T-helper 2 cell treated with Interferon-gamma antibody and Interleukin-4, amounts not matched to agents 5 μg/mL and 100 μg/mL, for 36 hours (primary cell): ENCODE measurements around the gene C1QA.

ENCODE experiments used
- DNase-seq: peaks from one replicate; pipeline ENCODE4 v3.0.0; 2021; ENCODE audit warnings: low spot score
- H3K27ac Mint-ChIP-seq: one replicate; pipeline ENCODE4 v1.8.0; 2021; ENCODE audit warnings: mild to moderate bottlenecking, mixed read lengths
- H3K27me3 Mint-ChIP-seq: one replicate; pipeline ENCODE4 v1.8.0; 2021; ENCODE audit warnings: low read depth, mixed read lengths
- H3K36me3 Mint-ChIP-seq: one replicate; pipeline ENCODE4 v1.8.0; 2021; ENCODE audit warnings: low read depth, mixed read lengths
- H3K4me1 Mint-ChIP-seq: one replicate; pipeline ENCODE4 v1.8.0; 2021; ENCODE audit warnings: low read depth, mixed read lengths
- H3K4me3 Mint-ChIP-seq: one replicate; pipeline ENCODE4 v1.8.0; 2022; ENCODE audit warnings: mild to moderate bottlenecking, moderate library complexity, mixed read lengths
- H3K9me3 Mint-ChIP-seq: one replicate; pipeline ENCODE4 v1.8.0; 2021; ENCODE audit warnings: mixed read lengths

The C1QA gene

DNA sequence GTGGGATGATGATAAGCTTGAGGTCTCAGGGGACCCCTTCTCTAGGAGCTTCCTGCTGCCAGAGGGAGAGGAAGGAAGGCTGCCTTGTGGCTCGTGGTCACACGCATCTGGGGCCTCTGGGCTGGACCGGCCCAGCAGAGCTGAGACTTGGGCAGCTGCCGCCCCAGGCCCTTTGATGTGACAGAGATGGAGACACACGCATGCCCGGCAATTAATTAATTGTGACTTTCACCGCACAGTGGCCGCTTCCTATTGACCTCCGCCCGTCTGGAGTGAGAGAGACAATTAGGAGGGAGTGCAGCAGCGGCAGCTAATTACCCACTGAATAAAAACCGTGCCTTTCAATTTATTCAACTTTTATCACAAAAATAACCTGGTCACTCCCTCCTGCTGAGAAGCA, 16.6 kb upstream of the C1QA start:
- no peak for DNase-seq
- H3K27ac Mint-ChIP-seq: no peak overlapping the region
- no peaks in the 10 kb centered on the region for H3K27me3 Mint-ChIP-seq
- no peaks in the 10 kb centered on the region for H3K36me3 Mint-ChIP-seq
- H3K4me1 Mint-ChIP-seq: no peaks in the 10 kb centered on the region
- no peaks in the 10 kb centered on the region for H3K9me3 Mint-ChIP-seq
- no peak overlapping the region for H3K4me3 Mint-ChIP-seq

DNA sequence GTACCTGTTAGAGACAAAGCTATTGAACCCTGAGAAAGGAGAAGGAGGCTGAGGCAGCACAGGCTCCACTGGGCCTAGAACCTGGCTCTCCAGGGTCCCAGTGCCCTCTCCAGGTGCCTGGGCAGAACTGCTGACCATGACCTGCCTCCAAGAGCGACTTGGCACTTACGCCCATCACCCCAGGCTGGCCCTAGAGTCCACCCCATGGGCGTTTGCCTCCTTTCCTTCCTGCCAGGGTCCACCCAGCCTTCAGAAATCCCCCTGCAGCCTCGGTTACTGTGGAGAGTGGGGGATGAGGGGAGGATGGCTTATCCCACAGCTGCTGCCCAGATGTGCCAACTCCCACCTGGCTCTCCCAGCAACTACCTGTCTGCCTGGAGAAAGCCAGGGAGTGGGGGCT, 14.7 kb upstream of the C1QA start:
- H3K9me3 Mint-ChIP-seq: no peaks in the 10 kb centered on the region
- H3K27me3 Mint-ChIP-seq: no peaks in the 10 kb centered on the region
- H3K36me3 Mint-ChIP-seq: no peaks in the 10 kb centered on the region
- DNase-seq: no peak
- no peak overlapping the region for H3K27ac Mint-ChIP-seq
- H3K4me3 Mint-ChIP-seq: no peak overlapping the region
- no peaks in the 10 kb centered on the region for H3K4me1 Mint-ChIP-seq

DNA sequence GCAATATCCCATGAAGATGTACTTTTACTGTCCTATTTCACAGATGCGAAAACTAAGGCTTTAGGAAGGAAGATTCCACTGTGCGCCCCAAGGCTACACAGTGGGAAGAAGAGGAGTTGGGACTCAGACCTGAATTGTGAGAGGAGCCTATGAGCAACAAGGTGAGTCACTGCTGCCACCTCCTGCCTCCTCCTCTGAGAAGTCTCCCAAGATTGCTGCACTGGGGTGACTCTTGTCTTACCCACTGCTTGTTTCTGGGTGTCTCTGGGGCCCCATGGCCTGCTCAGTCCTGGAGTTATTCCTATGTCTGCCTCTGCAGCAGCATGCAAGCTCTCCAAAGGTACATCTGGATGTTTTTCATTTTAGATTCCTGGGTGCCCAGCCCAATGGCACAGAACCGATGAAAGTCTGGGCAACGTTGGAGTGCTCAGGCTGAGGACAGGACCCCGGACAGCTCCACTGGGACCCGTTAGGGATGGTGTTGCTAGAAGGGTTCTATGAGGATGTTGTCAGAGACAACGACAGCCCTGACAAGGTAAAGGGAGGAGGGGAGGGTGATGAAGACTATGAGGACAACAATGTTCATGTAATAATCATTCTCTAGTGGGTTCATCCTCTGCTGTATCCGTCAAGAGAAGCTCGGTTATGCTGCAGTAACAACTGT, 11.0 kb upstream of the C1QA start:
- DNase-seq: no peak
- Mint-ChIP-seq H3K27me3 (peaks cover 16% of the 10 kb centered on the region), H3K4me3 (no peak overlapping the region), H3K4me1 (no peaks in the 10 kb centered on the region), H3K36me3 (no peaks in the 10 kb centered on the region), H3K9me3 (no peaks in the 10 kb centered on the region), H3K27ac (no peak overlapping the region)

DNA sequence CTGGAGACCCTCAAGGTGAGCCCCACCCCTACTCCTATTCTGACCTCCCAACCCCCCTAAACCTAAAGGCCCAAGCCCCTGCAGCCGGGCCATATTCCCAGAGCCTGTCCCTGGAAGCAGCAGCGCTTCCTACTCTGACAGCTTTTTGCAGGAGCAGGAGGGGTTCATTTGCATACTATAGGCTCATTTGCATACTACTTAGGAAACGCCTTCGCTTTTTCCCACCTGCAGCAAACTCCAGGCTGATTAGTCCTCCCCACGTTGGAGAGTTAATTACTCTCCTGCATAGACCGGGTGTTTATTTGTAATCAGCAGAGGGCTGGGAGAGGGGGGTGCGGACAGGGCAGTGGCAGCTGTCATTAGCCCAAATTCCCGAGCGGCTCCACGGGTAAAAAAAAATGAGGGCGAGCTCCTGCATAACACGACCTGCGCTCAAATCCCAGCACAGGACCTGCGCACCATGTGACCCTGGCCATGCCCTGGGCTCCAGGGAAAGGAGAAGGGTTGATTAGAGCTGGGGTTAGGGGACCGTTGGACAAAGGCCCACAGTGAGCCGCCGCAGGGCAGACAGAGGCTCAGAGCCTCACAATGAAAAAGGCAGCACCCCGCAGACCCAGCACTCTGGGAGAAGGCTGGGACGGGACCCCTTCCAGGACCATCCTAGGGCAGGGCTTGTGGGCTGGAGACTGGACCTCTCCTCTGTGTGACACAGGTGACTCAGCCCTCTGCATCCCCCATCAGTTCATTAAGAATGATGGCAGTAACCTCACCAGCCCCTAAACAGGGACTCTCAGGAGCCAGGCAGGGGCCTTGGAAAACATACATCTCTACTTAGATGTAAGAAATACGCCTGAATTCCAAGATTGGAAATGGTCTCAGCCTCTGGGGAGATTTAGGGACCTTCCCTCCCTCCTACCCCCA, 9.9 kb upstream of the C1QA start:
- H3K4me3 Mint-ChIP-seq: no peak overlapping the region
- H3K27ac Mint-ChIP-seq: no peak overlapping the region
- H3K9me3 Mint-ChIP-seq: no peaks in the 10 kb centered on the region
- no peaks in the 10 kb centered on the region for H3K36me3 Mint-ChIP-seq
- no peaks in the 10 kb centered on the region for H3K4me1 Mint-ChIP-seq
- peaks cover 16% of the 10 kb centered on the region for H3K27me3 Mint-ChIP-seq
- no peak for DNase-seq

DNA sequence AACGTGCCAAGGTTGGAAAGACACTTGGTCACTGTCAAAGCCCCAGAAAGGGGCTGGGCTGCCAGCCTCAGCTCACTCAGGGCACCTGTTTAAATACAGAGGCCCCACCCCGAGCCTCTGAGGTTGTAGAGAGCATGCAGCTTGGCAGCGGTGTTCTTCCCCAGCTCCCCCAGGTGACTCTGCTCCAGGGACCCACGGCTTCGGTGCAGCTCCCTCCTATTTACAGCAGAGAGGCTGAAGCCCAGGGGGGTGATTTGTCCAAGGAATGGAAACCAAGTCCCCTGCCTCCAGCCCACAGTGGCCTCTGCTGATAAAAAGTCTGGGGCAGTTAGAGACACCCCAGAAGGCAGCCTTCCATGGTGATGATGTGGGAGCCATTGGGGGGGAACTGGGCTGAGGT, 9.1 kb upstream of the C1QA start:
- Mint-ChIP-seq H3K27me3 (peaks cover 16% of the 10 kb centered on the region), H3K9me3 (no peaks in the 10 kb centered on the region), H3K4me1 (no peaks in the 10 kb centered on the region), H3K4me3 (no peak overlapping the region), H3K27ac (no peak overlapping the region), H3K36me3 (no peaks in the 10 kb centered on the region)
- no peak for DNase-seq

DNA sequence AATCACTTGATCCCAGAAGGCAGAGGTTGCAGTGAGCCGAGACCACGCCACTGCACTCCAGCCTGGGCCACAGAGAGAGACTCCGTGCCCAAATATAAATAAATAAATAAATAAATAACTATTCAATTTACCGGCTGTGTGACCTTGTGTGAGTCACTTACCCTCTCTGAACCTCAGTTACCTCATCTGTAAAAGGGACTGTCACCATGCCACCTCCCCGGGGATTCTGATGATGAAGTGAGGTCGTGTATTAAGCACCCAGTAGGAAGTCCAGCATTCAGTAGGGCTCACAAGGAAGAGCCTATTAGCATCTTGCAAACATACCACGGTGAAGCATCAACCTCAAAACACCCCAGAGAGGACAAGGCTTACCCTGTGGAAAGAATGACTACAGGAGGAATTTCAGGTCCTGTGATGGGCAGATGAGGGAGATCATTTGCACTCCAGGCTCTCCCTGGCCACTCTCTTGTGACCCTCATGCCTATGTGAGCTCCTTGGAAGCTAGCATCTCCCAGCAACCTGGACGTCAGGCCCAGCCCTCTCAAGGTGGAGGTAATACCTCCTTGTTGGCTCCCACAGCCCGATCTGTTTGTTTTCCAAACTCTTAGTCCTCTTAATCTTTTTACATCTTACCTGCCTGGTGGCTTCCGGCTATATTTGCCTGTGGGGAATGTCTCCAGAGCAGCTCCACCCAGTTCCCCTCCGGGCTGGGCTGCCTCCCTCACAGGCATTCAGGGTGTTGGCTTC, 7.6 kb upstream of the C1QA start:
- H3K9me3 Mint-ChIP-seq: no peaks in the 10 kb centered on the region
- no peaks in the 10 kb centered on the region for H3K4me1 Mint-ChIP-seq
- H3K27ac Mint-ChIP-seq: no peak overlapping the region
- H3K36me3 Mint-ChIP-seq: no peaks in the 10 kb centered on the region
- no peak for DNase-seq
- peaks cover 17% of the 10 kb centered on the region for H3K27me3 Mint-ChIP-seq
- H3K4me3 Mint-ChIP-seq: no peak overlapping the region

DNA sequence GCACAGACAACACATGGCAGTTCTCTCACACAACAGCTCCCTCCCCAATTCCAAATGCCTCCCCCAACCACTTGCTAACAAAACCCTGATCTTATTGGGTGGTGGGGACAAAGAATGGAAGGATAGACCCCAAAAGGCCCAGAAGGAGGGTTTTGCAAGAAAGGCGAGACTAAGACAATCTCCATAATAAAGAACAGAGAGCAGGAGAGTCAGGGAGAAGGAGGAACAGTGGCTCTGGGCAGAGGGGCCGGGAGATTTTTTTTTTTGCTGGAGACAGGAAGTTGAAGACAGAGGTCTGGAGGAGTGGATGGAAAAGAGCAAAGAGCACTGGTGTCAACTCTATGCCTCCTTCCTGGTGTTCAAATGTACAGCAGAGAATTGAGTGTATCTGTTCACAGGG, 6.5 kb upstream of the C1QA start:
- H3K27me3 Mint-ChIP-seq: peaks cover 18% of the 10 kb centered on the region

DNA sequence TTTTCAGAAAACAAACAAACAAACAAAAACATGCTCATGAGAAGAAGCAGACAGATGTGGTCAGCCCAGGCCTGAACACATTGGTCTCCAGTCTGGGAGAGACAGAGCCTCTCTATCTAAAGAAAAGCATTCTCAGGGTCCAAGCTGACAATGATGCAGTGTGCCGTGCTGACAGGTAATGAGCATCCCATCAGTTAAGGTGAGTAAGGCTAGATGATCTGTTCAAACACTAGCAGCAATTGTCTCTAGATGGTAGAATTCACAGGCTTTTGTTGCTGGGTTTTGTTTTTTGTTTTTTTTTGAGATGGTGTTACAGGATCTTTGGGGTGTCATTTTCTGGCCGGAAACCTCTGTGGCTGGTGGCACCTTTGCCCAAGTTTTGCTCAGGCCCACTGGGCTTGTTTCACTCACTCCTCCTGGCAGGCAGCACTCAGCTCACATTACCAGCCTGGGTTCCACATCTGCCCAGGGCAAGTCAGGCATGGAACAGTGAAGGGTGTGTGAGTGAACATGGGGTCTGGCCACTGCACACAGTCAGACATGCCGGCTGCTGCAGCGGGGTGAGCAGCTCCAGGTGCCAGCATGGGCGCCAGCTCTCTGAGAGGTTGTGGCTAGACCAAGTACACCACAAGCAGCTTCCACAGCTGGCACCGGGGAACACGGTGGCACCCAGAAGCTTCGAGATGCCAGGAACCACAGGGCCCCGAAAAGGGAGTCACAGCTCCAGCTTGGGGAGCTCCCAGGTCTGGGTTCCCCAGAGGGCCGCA, 2.5 kb upstream of the C1QA start:
- Mint-ChIP-seq H3K4me3 (no peak overlapping the region), H3K27me3 (peaks cover 14% of the 10 kb centered on the region), H3K36me3 (no peaks in the 10 kb centered on the region), H3K4me1 (no peaks in the 10 kb centered on the region), H3K27ac (no peak overlapping the region), H3K9me3 (no peaks in the 10 kb centered on the region)
- DNase-seq: no peak

More for the DNA sequence above, 6.5 kb upstream of the C1QA start:
- Mint-ChIP-seq H3K27ac (no peak overlapping the region), H3K4me3 (no peak overlapping the region), H3K9me3 (no peaks in the 10 kb centered on the region), H3K36me3 (no peaks in the 10 kb centered on the region), H3K4me1 (no peaks in the 10 kb centered on the region)
- no peak for DNase-seq

DNA sequence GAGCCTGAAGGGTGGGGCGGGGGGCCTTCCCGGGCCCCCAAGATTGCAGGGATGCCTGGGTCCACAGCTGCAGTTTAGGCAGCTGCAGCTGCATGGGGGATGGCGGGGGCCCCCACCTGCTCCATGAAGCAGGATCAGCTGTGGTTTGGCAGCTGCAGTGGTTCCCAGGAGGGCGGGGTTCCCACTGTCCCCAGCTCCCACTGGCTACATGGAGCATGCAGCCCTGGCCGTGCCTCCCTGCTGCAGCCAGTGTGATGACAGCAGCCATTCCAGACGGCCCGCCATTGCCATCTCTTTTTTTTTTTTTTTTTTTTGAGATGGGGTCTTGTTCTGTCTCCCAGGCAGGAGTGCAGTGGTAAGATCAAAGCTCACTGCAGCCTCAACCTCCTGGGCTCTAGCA, 992 bp upstream of the C1QA start:
- Mint-ChIP-seq H3K9me3 (no peaks in the 10 kb centered on the region), H3K27me3 (peaks cover 1% of the 10 kb centered on the region), H3K27ac (no peak overlapping the region), H3K36me3 (no peaks in the 10 kb centered on the region), H3K4me3 (no peak overlapping the region), H3K4me1 (no peaks in the 10 kb centered on the region)
- DNase-seq: no peak

DNA sequence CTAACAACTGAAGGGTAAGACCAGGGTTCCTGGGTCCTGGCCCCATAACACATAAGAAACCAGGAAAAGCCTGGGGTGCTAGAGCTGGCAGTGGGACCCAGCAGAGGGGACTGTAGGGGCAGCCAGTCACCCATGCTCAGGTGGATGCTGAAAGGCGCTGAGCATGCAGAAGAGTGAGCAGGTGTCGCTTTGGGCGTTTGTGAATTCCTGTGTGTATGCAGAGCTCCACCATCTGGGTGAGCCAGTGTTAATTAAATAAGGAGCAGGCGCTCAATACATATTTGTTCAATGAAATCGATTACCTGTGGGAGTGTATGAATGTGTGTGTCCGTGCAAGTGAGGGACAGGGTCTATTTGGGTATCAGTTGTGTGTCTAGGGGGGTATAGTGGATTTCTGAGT, 499 bp downstream of the C1QA start:
- H3K27me3 Mint-ChIP-seq: peaks cover 1% of the 10 kb centered on the region
- H3K4me1 Mint-ChIP-seq: no peaks in the 10 kb centered on the region
- no peak for DNase-seq
- H3K4me3 Mint-ChIP-seq: no peak overlapping the region
- H3K9me3 Mint-ChIP-seq: no peaks in the 10 kb centered on the region
- no peaks in the 10 kb centered on the region for H3K36me3 Mint-ChIP-seq
- no peak overlapping the region for H3K27ac Mint-ChIP-seq

DNA sequence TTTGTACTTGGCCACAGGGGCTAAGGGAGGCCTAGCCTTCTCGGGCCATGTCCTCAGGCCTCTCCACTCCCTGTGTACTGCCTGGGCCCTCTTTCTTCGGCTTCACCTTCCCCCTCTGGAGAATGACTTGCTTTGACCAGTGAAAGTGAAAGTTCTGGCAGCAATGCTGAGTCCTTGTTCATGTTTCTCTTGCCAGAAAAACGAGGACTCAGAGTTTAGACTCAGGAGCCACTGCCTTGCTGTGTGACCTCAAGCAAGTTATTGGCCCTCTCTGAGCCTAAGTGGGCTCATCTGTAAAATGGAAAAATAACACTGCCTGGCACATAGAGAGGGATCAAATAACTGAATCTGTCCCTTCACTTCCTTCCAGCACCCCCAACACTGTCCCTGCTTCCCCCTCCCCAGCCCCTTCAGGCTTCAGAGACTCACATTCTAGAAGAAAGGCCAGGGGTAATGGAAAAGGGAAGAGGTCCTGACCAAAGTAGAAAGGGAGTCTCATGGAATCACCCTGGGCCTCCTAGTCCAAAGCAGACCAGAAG, 1.5 kb downstream of the C1QA start:
- H3K27ac Mint-ChIP-seq: no peak overlapping the region
- H3K9me3 Mint-ChIP-seq: no peaks in the 10 kb centered on the region

DNA sequence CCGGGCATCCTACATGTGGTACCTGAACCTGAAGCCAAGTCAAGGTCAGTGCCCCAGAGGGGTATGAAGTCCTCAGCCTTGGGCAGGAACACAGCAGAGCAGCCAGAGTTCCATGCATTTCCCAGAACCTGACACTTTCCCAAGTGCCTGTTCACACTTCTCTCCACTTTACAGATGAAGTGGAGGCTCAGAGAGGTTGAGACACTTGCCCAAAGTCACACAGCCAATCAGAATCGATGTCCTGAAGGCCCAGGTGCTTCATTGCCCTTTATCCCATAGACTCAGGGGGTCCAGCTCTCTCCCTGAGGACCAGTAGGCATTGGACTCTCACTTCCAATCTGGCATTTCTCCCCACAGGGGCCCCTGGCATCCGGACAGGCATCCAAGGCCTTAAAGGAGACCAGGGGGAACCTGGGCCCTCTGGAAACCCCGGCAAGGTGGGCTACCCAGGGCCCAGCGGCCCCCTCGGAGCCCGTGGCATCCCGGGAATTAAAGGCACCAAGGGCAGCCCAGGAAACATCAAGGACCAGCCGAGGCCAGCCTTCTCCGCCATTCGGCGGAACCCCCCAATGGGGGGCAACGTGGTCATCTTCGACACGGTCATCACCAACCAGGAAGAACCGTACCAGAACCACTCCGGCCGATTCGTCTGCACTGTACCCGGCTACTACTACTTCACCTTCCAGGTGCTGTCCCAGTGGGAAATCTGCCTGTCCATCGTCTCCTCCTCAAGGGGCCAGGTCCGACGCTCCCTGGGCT, 2.2 kb downstream of the C1QA start:
- H3K4me1 Mint-ChIP-seq: no peaks in the 10 kb centered on the region
- no peaks in the 10 kb centered on the region for H3K9me3 Mint-ChIP-seq
- no peaks in the 10 kb centered on the region for H3K36me3 Mint-ChIP-seq
- no peak for DNase-seq
- H3K27ac Mint-ChIP-seq: no peak overlapping the region
- H3K27me3 Mint-ChIP-seq: peaks cover 1% of the 10 kb centered on the region
- no peak overlapping the region for H3K4me3 Mint-ChIP-seq

More for the DNA sequence above, 1.5 kb downstream of the C1QA start:
- Mint-ChIP-seq H3K4me1 (no peaks in the 10 kb centered on the region), H3K36me3 (no peaks in the 10 kb centered on the region), H3K4me3 (no peak overlapping the region), H3K27me3 (peaks cover 1% of the 10 kb centered on the region)
- no peak for DNase-seq

DNA sequence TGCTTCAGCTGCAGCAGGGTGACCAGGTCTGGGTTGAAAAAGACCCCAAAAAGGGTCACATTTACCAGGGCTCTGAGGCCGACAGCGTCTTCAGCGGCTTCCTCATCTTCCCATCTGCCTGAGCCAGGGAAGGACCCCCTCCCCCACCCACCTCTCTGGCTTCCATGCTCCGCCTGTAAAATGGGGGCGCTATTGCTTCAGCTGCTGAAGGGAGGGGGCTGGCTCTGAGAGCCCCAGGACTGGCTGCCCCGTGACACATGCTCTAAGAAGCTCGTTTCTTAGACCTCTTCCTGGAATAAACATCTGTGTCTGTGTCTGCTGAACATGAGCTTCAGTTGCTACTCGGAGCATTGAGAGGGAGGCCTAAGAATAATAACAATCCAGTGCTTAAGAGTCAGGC, 2.9 kb downstream of the C1QA start:
- Mint-ChIP-seq H3K27me3 (no peaks in the 10 kb centered on the region), H3K36me3 (no peaks in the 10 kb centered on the region), H3K4me1 (no peaks in the 10 kb centered on the region), H3K27ac (no peak overlapping the region), H3K4me3 (no peak overlapping the region), H3K9me3 (no peaks in the 10 kb centered on the region)
- DNase-seq: no peak
